GM23338 (cell line): Measurements from ENCODE around the gene KCNMA1.

Source experiments
- CREB1 ChIP-seq: fragments of 250-450 bp; sonication (Bioruptor Pico); IDR thresholded peaks from 2 replicates; pipeline ENCODE4 v1.5.0; 2020; ENCODE audit warnings: low read depth, mild to moderate bottlenecking, moderate library complexity
- CTCF ChIP-seq, 2 experiments: fragments of 200-600 bp in 1 of 2; sonication (generic) in 1 of 2; conservative IDR thresholded peaks; 2 replicates each; pipeline versions ENCODE4 v1.5.1 to v1.6.1; 2016 to 2017; ENCODE audit warnings: antibody characterized with exemption in 2 of 2, low read depth in 2 of 2, mild to moderate bottlenecking in 2 of 2, moderate library complexity in 1 of 2
- REST ChIP-seq: IDR thresholded peaks from one replicate; pipeline ENCODE4 v1.6.1; 2018; ENCODE audit warnings: antibody characterized with exemption; ENCODE audit not compliant: unreplicated experiment

GRCh38 chr10:77117501-77117900 lies 520.1 kb downstream of the KCNMA1 start:
- TF ChIP-seq REST (no peak), CTCF (conservative IDR thresholded peaks at IDR 0.05; ENCODE audit: low read depth in 2 of 2) (no peak), CREB1 (CRISPR knock-in tag) (no peak)
